NCI-H82 (cell line): ENCODE data around the gene SLC4A3.

Experiments
- DNase-seq: peaks from one replicate; lab custom pipeline; 2025; lab: John Stamatoyannopoulos, UW

The SLC4A3 gene

GRCh38 chr2:219633276-219634065, 6.0 kb downstream of the SLC4A3 start:
- no peak for DNase-seq

- DNase-seq: no peak
Observed at GRCh38 chr2:219634171-219634940, 6.9 kb downstream of the SLC4A3 start.

GRCh38 chr2:219634951-219635751, 7.7 kb downstream of the SLC4A3 start:
- no peak for DNase-seq

- no peak for DNase-seq
Observed at GRCh38 chr2:219636144-219636915, 8.9 kb downstream of the SLC4A3 start.

- DNase-seq: no peak
Observed at GRCh38 chr2:219636941-219637841, 9.8 kb downstream of the SLC4A3 start.

GRCh38 chr2:219637842-219638185, 10.4 kb downstream of the SLC4A3 start:
- no peak for DNase-seq

GRCh38 chr2:219638217-219638947, 11.0 kb downstream of the SLC4A3 start:
- DNase-seq: peak; percentile 43

GRCh38 chr2:219638948-219639755, 11.7 kb downstream of the SLC4A3 start:
- DNase-seq: no peak

- no peak for DNase-seq
Observed at GRCh38 chr2:219641390-219642068, 14.1 kb downstream of the SLC4A3 start.

GRCh38 chr2:219642069-219642454, 14.6 kb downstream of the SLC4A3 start:
- no peak for DNase-seq

GRCh38 chr2:219642465-219643083, 15.1 kb downstream of the SLC4A3 start:
- peak; percentile 98 for DNase-seq

GRCh38 chr2:219643084-219643473, 15.6 kb downstream of the SLC4A3 start:
- no peak for DNase-seq

- DNase-seq: no peak
Observed at GRCh38 chr2:219643788-219644398, 16.5 kb downstream of the SLC4A3 start.

GRCh38 chr2:219644801-219645480, 17.5 kb downstream of the SLC4A3 start:
- peak; percentile 66 for DNase-seq

- DNase-seq: peak; percentile 24
Observed at GRCh38 chr2:219645631-219646527, 18.4 kb downstream of the SLC4A3 start.

- no peak for DNase-seq
Observed at GRCh38 chr2:219648176-219648575, 20.7 kb downstream of the SLC4A3 start.
